VCaP (cell line): ENCODE results near the gene GPATCH8.

Experiments
- H3K27ac ChIP-seq: fragments of 450-650 bp; 2 replicates; pipeline ENCODE4 v1.5.1; 2017
- CTCF ChIP-seq: fragments of 450-650 bp; conservative IDR thresholded peaks from 2 replicates; pipeline ENCODE4 v1.5.1; 2017; ENCODE audit warnings: mild to moderate bottlenecking, moderate library complexity

The GPATCH8 gene

GRCh38 chr17:44382917-44383316 is 120.3 kb downstream of the GPATCH8 start:
- no peak overlapping the region for H3K27ac ChIP-seq
- no peak for TF ChIP-seq CTCF

- no peak overlapping the region for H3K27ac ChIP-seq
- no peak for TF ChIP-seq CTCF
These were observed 121.3 kb downstream of the GPATCH8 start for GRCh38 chr17:44381810-44382305.

GRCh38 chr17:44380767-44381166 is 122.4 kb downstream of the GPATCH8 start:
- no peak for TF ChIP-seq CTCF

GRCh38 chr17:44379887-44380286 is 123.3 kb downstream of the GPATCH8 start:
- no peak for TF ChIP-seq CTCF
- H3K27ac ChIP-seq: no peak overlapping the region

More at GRCh38 chr17:44380767-44381166, 122.4 kb downstream of the GPATCH8 start:
- H3K27ac ChIP-seq: no peak overlapping the region

GRCh38 chr17:44378171-44378705 is 125.0 kb downstream of the GPATCH8 start:
- no peak for TF ChIP-seq CTCF

GRCh38 chr17:44376779-44377178 is 126.4 kb downstream of the GPATCH8 start:
- no peak overlapping the region for H3K27ac ChIP-seq
- TF ChIP-seq CTCF: no peak

More at GRCh38 chr17:44378171-44378705, 125.0 kb downstream of the GPATCH8 start:
- no peak overlapping the region for H3K27ac ChIP-seq

- H3K27ac ChIP-seq: no peak overlapping the region
- peak; percentile 23; the same call in 1 of the 2 replicates for TF ChIP-seq CTCF
These were observed 127.1 kb downstream of the GPATCH8 start for GRCh38 chr17:44376124-44376523.
